Omental fat pad (tissue), 4 donors: ENCODE measurements around the gene MDC1. TPM values are rescaled to one million over a fixed set of nuclear protein-coding genes. Genes with fewer than 3 reads are reported as not detected.
A peak's percentile ranks its signal among the peaks of the same experiment; 100 is the strongest.
"Not testable (repeated sequence)": the region's sequence is repeated elsewhere in the genome, so short reads cannot be mapped to it uniquely, and the experiment has no call there.

ENCODE experiments used
- ATAC-seq: fragments of 150-250 bp; one replicate; pipeline ENCODE4 v1.9.1; 2016; ENCODE audit warnings: mild to moderate bottlenecking, moderate library complexity; ENCODE audit not compliant: low FRiP score
- DNase-seq: peaks from one replicate; pipeline ENCODE4 v3.0.0-alpha.2; 2019; ENCODE audit warnings: low spot score
- total RNA-seq, 4 donors: library from RNA; depleted of rRNA; stranded (reverse); fragments of >200 nt; gene quantifications; one replicate each; pipeline ENCODE4 v1.1.0, GENCODE V29; 2016
- TF ChIP-seq, protein P1 (sequence below), 3 donors: fragments of 450-650 bp; IDR thresholded peaks; one replicate each; pipeline ENCODE4 v1.5.1; 2016 to 2017; ENCODE audit warnings: antibody characterized with exemption in 3 of 3, mild to moderate bottlenecking in 3 of 3, moderate library complexity in 2 of 3

Gene MDC1, protein sequence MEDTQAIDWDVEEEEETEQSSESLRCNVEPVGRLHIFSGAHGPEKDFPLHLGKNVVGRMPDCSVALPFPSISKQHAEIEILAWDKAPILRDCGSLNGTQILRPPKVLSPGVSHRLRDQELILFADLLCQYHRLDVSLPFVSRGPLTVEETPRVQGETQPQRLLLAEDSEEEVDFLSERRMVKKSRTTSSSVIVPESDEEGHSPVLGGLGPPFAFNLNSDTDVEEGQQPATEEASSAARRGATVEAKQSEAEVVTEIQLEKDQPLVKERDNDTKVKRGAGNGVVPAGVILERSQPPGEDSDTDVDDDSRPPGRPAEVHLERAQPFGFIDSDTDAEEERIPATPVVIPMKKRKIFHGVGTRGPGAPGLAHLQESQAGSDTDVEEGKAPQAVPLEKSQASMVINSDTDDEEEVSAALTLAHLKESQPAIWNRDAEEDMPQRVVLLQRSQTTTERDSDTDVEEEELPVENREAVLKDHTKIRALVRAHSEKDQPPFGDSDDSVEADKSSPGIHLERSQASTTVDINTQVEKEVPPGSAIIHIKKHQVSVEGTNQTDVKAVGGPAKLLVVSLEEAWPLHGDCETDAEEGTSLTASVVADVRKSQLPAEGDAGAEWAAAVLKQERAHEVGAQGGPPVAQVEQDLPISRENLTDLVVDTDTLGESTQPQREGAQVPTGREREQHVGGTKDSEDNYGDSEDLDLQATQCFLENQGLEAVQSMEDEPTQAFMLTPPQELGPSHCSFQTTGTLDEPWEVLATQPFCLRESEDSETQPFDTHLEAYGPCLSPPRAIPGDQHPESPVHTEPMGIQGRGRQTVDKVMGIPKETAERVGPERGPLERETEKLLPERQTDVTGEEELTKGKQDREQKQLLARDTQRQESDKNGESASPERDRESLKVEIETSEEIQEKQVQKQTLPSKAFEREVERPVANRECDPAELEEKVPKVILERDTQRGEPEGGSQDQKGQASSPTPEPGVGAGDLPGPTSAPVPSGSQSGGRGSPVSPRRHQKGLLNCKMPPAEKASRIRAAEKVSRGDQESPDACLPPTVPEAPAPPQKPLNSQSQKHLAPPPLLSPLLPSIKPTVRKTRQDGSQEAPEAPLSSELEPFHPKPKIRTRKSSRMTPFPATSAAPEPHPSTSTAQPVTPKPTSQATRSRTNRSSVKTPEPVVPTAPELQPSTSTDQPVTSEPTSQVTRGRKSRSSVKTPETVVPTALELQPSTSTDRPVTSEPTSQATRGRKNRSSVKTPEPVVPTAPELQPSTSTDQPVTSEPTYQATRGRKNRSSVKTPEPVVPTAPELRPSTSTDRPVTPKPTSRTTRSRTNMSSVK (N-terminal part only)
- 10 to 100 TPM in 1 of 4 donors, 1 to 10 TPM in 3; 6.2 to 15.0 (median 7.2) TPM for total RNA-seq

DNA sequence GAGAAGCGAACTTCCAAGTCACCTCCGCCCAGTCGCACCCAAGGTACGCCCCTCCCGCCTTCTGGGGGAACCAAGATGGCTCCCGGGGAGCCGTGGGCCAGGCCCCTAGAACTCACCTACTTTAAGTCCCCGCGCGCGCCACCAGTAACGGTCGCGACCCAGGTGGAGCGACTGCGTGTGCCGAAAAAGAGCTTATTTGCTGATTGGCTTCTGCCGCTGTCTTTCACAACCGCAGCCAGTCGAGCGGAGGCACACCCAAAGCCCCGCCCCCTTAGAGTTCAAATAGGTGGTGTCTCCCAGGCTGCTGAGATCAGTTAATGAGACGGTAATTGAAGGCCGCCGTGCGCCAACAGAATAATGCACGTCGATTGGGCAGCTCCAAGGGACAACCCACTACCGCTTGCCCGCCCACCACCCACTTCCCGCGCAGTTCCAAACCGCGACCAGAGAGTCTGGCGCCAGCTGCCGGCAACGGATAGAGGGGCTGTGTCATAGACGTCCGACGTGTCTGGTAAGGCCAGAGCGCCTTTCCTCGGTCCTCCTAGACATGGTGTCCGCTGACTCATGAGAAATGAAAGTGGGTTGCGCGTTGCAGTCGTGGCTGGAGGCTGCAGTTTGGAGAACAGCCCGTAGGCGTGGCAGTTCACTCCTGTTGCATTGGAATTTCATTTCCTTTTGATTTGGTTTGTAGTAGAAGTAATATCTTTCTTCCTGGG lies at the start of gene MDC1:
Gene MDC1, minus strand, starts transcription at position 153 of the 716 bp plus-strand sequence. CDS start 2,106 bp downstream, outside the sequence.
- ATAC-seq: peak; percentile 91
- TF ChIP-seq, protein P1, sequence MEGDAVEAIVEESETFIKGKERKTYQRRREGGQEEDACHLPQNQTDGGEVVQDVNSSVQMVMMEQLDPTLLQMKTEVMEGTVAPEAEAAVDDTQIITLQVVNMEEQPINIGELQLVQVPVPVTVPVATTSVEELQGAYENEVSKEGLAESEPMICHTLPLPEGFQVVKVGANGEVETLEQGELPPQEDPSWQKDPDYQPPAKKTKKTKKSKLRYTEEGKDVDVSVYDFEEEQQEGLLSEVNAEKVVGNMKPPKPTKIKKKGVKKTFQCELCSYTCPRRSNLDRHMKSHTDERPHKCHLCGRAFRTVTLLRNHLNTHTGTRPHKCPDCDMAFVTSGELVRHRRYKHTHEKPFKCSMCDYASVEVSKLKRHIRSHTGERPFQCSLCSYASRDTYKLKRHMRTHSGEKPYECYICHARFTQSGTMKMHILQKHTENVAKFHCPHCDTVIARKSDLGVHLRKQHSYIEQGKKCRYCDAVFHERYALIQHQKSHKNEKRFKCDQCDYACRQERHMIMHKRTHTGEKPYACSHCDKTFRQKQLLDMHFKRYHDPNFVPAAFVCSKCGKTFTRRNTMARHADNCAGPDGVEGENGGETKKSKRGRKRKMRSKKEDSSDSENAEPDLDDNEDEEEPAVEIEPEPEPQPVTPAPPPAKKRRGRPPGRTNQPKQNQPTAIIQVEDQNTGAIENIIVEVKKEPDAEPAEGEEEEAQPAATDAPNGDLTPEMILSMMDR (IDR thresholded peaks at IDR 0.05): no peak
- DNase-seq: peak; percentile 91

DNA sequence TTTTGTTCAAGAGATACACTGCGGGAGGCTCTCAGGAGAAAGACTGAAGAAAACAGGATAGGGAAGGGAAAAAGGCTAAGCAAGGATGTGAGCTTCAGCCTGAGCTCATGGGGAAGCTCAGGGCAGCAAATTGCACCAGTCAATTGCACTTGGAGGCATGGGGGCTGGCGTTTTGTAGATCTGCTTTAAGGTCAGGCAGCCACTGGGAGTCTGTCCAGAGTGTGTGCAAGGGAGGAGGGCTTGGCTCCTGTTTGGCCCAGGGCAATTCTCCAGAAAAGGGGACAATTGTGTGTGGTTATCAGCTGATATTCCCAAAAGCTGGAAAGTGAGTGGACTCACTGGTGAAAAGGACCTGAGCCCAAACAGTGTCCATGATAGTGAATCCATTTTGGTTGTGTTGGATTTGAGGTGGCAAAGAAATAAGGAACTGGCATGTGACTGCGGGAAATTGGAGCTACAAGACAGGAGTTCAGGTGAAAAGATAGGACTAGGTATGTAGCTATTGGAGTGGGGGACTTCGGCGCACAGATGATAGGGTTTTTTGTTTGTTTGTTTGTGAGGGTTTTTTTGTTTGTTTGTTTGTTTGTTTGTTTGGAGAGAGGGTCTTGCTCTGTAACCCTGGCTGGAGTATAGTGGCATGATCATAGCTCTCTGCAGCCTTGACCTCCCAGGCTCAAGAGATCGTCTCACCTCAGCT lies 49.5 kb upstream of the MDC1 start:
- DNase-seq: no peak
- ATAC-seq: no peak
- TF ChIP-seq, protein P1 (IDR thresholded peaks at IDR 0.05): no peak

DNA sequence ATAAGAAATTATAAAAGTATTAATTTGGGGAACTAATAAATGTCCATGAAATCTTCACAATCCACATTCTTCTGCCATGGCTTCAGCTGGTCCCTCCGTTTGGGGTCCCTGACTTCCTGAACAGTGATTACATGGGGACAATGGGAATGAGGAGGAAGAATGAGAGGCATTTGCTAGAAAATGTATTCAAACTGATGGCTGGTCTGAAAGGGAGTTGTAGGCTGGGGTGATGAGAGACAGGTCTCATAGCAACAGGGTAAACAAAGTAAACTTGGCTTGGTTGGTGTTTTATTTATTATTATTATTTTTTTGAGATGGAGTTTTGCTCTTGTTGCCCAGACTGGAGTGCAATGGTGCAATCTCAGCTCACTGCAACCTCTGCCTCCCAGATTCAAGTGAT lies 48.4 kb upstream of the MDC1 start:
- ATAC-seq, DNase-seq: not testable (repeated sequence)

DNA sequence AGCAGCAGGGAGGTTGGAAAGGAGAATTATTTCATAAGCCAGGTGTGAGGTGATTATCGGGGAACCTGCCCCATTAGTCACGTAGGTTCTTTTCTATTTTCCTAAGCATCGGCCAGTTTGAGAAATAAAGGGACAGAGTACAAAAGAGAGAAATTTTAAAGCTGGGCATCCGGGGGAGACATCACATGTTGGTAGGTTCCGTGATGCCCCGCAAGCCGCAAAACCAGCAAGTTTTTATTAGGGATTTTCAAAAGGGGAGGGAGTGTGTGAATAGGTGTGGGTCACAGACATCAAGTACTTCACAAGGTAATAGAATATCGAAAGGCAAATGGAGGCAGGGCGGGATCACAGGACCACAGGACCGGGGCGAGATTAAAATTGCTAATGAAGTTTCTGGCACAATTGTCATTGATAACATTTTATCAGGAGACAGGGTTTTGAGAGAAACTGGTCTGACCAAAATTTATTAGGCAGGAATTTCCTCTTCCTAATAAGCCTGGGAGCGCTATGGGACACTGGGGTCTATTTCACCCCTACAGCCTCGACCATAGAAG lies 47.5 kb upstream of the MDC1 start:
- not testable (repeated sequence) for ATAC-seq

DNA sequence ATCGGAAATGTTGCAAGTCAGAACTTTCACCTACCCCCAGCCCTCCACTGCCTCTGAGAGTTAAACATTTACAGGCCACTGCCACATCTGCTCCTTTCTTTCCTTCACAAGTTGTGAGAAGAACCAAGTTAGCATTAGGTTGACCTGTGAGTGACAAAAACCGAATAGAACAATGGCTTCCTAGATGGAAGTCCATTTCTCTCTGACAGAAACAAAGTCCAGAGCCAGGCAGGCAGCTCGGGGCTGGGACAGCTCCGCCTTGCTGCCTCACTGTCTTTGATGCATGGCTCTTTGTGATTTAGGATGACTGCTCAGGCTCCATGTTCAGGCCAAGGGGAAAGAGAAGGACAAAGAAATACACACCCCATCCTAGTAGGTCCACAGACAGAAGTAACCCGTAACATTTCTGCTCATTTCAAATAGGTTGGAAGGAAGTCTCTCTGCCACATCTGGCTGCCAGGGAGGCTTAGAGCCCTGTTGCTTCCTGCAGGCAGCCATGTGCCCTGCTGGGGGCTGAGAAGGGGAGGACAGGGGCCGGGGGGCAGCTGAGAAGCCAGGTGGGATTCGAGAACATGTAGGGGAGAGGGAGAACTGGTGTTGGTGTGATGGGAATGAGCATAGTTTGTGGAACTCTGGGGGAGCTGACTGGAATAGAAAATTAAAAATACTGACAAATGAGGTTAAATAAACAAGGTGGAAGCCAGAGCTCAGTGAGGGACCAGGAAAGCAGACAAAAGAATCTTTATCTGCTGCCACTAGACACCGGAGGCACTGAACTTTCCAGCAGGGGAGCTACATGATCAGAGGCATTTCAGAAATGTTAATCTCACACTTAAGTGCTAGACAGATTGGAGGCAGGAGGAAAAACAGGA lies 46.8 kb upstream of the MDC1 start:
- DNase-seq (no peak), ATAC-seq (no peak)
- TF ChIP-seq, protein P1 (IDR thresholded peaks at IDR 0.05): no peak

More for the DNA sequence above, 47.5 kb upstream of the MDC1 start:
- not testable (repeated sequence) for DNase-seq

DNA sequence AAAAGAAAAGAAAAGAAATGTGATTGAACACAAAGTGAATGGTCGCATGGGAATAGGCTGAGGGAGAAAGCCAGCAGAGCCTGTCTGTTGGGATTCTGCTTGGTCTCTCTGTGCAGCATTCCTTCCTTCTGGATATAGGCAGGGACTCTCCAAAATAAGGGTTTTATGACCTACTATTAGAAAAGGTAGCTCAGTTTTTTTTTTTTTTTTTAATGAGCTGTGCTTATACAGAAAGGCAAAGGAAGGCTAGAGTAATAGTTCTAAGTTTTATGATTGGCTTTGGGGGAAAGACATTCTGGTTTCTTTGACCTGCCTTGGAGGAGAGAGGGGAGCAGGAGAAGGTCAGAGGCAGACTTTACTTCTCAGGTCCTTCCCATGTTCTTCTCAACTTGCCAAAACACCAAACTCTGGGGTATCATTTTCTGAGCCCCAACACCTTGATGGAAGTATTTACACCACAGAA lies 46.1 kb upstream of the MDC1 start:
- DNase-seq (no peak), ATAC-seq (no peak)
- TF ChIP-seq, protein P1 (IDR thresholded peaks at IDR 0.05): no peak
